ENCODE results near the gene PRKCA.

Gene PRKCA

GRCh38 chr17:66826856-66827255 lies 524.4 kb downstream of the PRKCA start:
- FAIRE-seq = no peak

GRCh38 chr17:66829386-66829864 lies 527.0 kb downstream of the PRKCA start:
- peak; percentile 21 for FAIRE-seq

- no peak for FAIRE-seq
Measured at GRCh38 chr17:66829883-66830282, 527.5 kb downstream of the PRKCA start.

- FAIRE-seq = no peak
Measured at GRCh38 chr17:66830451-66830850, 528.0 kb downstream of the PRKCA start.

GRCh38 chr17:66831383-66832210 lies 529.2 kb downstream of the PRKCA start:
- FAIRE-seq = no peak

- no peak for FAIRE-seq
Measured at GRCh38 chr17:66833201-66833600, 530.8 kb downstream of the PRKCA start.

- FAIRE-seq = no peak
Measured at GRCh38 chr17:66834426-66834918, 532.1 kb downstream of the PRKCA start.

GRCh38 chr17:66834919-66835454 lies 532.6 kb downstream of the PRKCA start, which contains the start of gene CACNG5:
Gene CACNG5 (plus strand): TSS chr17:66835117. CDS start chr17:66877333, 42,216 bp downstream.
- FAIRE-seq = no peak

- no peak for FAIRE-seq
Measured at GRCh38 chr17:66835476-66835875, 533.1 kb downstream of the PRKCA start.

- no peak for FAIRE-seq
Measured at GRCh38 chr17:66836063-66837005, 533.9 kb downstream of the PRKCA start.

- no peak for FAIRE-seq
Measured at GRCh38 chr17:66837226-66837625, 534.8 kb downstream of the PRKCA start.

GRCh38 chr17:66837885-66838665 lies 535.7 kb downstream of the PRKCA start:
- FAIRE-seq = no peak

- FAIRE-seq = no peak
Measured at GRCh38 chr17:66839616-66840015, 537.2 kb downstream of the PRKCA start.

GRCh38 chr17:66840061-66840460 lies 537.6 kb downstream of the PRKCA start:
- FAIRE-seq = no peak

GRCh38 chr17:66841328-66841727 lies 538.9 kb downstream of the PRKCA start:
- FAIRE-seq = no peak

GRCh38 chr17:66841744-66842143 lies 539.3 kb downstream of the PRKCA start:
- FAIRE-seq = no peak

GRCh38 chr17:66842505-66842904 lies 540.1 kb downstream of the PRKCA start:
- no peak for FAIRE-seq

GRCh38 chr17:66842959-66843358 lies 540.5 kb downstream of the PRKCA start:
- FAIRE-seq = no peak

GRCh38 chr17:66843627-66844026 lies 541.2 kb downstream of the PRKCA start:
- FAIRE-seq = no peak

- FAIRE-seq = no peak
Measured at GRCh38 chr17:66847704-66848103, 545.3 kb downstream of the PRKCA start.

GRCh38 chr17:66848496-66848895 lies 546.1 kb downstream of the PRKCA start:
- FAIRE-seq = no peak

- FAIRE-seq = no peak
Measured at GRCh38 chr17:66849032-66849655, 546.7 kb downstream of the PRKCA start.

All from endometrium (tissue), 2 donors.